ENCODE results near the gene CCL3.

DNA sequence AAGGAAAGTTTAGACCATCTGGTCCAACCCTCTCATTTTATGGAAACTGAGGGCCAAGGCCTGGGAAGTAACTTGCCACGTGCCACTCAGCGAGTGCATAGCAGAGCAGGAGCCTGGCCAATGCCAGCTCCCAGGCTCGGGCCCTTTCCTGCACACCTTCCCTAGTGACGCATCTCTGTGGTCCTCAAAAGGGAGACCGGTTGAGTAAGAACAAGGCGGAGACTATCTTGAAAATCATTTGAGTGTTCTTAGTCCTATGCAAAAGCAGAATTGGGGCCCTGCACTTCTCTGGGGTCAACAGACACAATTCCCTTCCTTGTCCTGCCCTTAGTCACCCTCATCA is 16.5 kb upstream of the CCL3 start:
- TF ChIP-seq, protein P1, sequence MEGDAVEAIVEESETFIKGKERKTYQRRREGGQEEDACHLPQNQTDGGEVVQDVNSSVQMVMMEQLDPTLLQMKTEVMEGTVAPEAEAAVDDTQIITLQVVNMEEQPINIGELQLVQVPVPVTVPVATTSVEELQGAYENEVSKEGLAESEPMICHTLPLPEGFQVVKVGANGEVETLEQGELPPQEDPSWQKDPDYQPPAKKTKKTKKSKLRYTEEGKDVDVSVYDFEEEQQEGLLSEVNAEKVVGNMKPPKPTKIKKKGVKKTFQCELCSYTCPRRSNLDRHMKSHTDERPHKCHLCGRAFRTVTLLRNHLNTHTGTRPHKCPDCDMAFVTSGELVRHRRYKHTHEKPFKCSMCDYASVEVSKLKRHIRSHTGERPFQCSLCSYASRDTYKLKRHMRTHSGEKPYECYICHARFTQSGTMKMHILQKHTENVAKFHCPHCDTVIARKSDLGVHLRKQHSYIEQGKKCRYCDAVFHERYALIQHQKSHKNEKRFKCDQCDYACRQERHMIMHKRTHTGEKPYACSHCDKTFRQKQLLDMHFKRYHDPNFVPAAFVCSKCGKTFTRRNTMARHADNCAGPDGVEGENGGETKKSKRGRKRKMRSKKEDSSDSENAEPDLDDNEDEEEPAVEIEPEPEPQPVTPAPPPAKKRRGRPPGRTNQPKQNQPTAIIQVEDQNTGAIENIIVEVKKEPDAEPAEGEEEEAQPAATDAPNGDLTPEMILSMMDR (IDR thresholded peaks at IDR 0.05) = no peak
- no peak for TF ChIP-seq POLR2A (IDR thresholded peaks at IDR 0.05)

Data from uterus (tissue), 2 donors.